HepG2 (cell line): Measurements from ENCODE around the gene ANKRD42. TPM values are rescaled to one million over a fixed set of nuclear protein-coding genes. Genes with fewer than 3 reads are reported as not detected.

Source experiments
- ATAC-seq: fragments of 200-7000 bp; cut with Tn5 transposase; 3 replicates; pipeline ENCODE4 v1.9.1; 2020; ENCODE audit warnings: mild to moderate bottlenecking, moderate library complexity
- BruUV-seq: library from RNA; stranded (reverse); fragments of 400-500 nt; replicated peaks from 2 replicates; lab custom pipeline; 2021; lab: Mats Ljungman, UMichigan
- CTCF ChIA-PET: fragments of 300-600 bp; formaldehyde crosslinking; extraction: SDS; loops from one replicate; lab custom pipeline; 2021; ENCODE audit warnings: low total read pairs, inconsistent platforms, low intra/inter-chr PET ratio; lab: Yijun Ruan, JAX
- POLR2A ChIA-PET: fragments of 350-600 bp; sonication (Branson Sonifier 250); formaldehyde crosslinking; loops from one replicate; lab custom pipeline; 2020; ENCODE audit warnings: antibody characterized with exemption, inconsistent platforms; lab: Yijun Ruan, JAX
- DNase-seq: peaks from one replicate; pipeline ENCODE4 v3.0.0-alpha.2; 2015; ENCODE audit warnings: low spot score
- FAIRE-seq: peaks from 3 replicates; lab custom pipeline; 2011; peaks lifted over from hg19 to GRCh38; lab: Jason Lieb, UNC
- H2AFZ ChIP-seq: one replicate; pipeline ENCODE4 v1.6.1; 2011; ENCODE audit warnings: low read length, inconsistent platforms
- H3K27ac ChIP-seq: fragments of 300-600 bp; 3 replicates; pipeline ENCODE4 v1.8.0; 2011; ENCODE audit warnings: mixed run types, mild to moderate bottlenecking, mixed read lengths, low read length, inconsistent platforms; ENCODE audit not compliant: insufficient read depth; ENCODE audit errors: extremely low read length
- H3K27me3 ChIP-seq, 2 experiments: fragments of 200-600 bp in 1 of 2; 2 replicates in 1 of 2; 3 replicates in 1 of 2; pipeline versions ENCODE4 v1.6.0 to v1.8.0; 2011; ENCODE audit warnings: low read length in 2 of 2, mild to moderate bottlenecking in 2 of 2, moderate library complexity in 2 of 2, inconsistent platforms in 1 of 2; ENCODE audit not compliant: insufficient read depth in 2 of 2, control insufficient read depth in 1 of 2
- H3K36me3 ChIP-seq, 2 experiments: fragments of 200-600 bp in 1 of 2; replicated peaks in 1 of 2; 2 replicates in 1 of 2; 3 replicates in 1 of 2; pipeline versions ENCODE4 v1.5.1 to v1.8.0; 2011; ENCODE audit warnings: low read length in 2 of 2, inconsistent platforms in 1 of 2; ENCODE audit not compliant: insufficient read depth in 2 of 2, control insufficient read depth in 1 of 2
- H3K4me1 ChIP-seq: 2 replicates; pipeline ENCODE4 v1.5.1; 2012; ENCODE audit warnings: low read length, inconsistent platforms; ENCODE audit not compliant: insufficient read depth
- H3K4me2 ChIP-seq: 2 replicates; pipeline ENCODE4 v1.6.0; 2011; ENCODE audit warnings: low read depth, low read length, inconsistent platforms
- H3K4me3 ChIP-seq, 3 experiments: fragments of 200-600 bp in 1 of 3; sonication (generic), shearing (Covaris generic) in 1 of 3; replicated peaks in 1 of 3; 2 replicates each; pipeline ENCODE4 v1.5.1; 2011 to 2016; ENCODE audit warnings: low read length in 3 of 3, inconsistent platforms in 2 of 3, low read depth in 2 of 3, mild to moderate bottlenecking in 2 of 3, control low read depth in 1 of 3, mixed read lengths in 1 of 3; ENCODE audit not compliant: insufficient read depth in 1 of 3
- H3K79me2 ChIP-seq: one replicate; pipeline ENCODE4 v1.6.1; 2011; ENCODE audit warnings: low read length, inconsistent platforms; ENCODE audit not compliant: insufficient read depth
- H3K9ac ChIP-seq: 2 replicates; pipeline ENCODE4 v1.6.0; 2011; ENCODE audit warnings: mild to moderate bottlenecking, low read depth, low read length, inconsistent platforms; ENCODE audit not compliant: insufficient read depth
- H3K9me3 ChIP-seq: 2 replicates; pipeline ENCODE4 v1.5.1; 2012; ENCODE audit warnings: mild to moderate bottlenecking, low read length
- H4K20me1 ChIP-seq: 2 replicates; pipeline ENCODE4 v1.6.0; 2011; ENCODE audit warnings: inconsistent platforms, mild to moderate bottlenecking, low read length, moderate library complexity; ENCODE audit not compliant: insufficient read depth
- KLF12 ChIP-seq: sonication (generic); formaldehyde crosslinking; IDR thresholded peaks from 2 replicates; pipeline ENCODE4 v1.4.0; 2020; ENCODE audit warnings: missing genetic modification reagents, borderline replicate concordance
- MED8 ChIP-seq: sonication (generic); formaldehyde crosslinking; IDR thresholded peaks from 2 replicates; pipeline ENCODE4 v1.8.1; 2023; ENCODE audit warnings: mild to moderate bottlenecking, missing genetic modification reagents; ENCODE audit not compliant: insufficient replicate concordance
- RFX5 ChIP-seq: IDR thresholded peaks from 2 replicates; pipeline ENCODE4 v1.6.1; 2011; ENCODE audit warnings: low read depth, low read length, improper control_type of control experiment
- RXRA ChIP-seq: sonication (generic); formaldehyde crosslinking; IDR thresholded peaks from 2 replicates; pipeline ENCODE4 v1.5.1; 2020; ENCODE audit warnings: missing genetic modification reagents
- ZFP62 ChIP-seq: sonication (generic); formaldehyde crosslinking; IDR thresholded peaks from 2 replicates; pipeline ENCODE4 v1.4.0; 2020; ENCODE audit warnings: missing genetic modification reagents
- ZNF441 ChIP-seq: sonication (generic); formaldehyde crosslinking; IDR thresholded peaks from 2 replicates; pipeline ENCODE4 v1.7.0; 2021; ENCODE audit warnings: missing genetic modification reagents, borderline replicate concordance
- ZNF761 ChIP-seq: sonication (generic); formaldehyde crosslinking; conservative IDR thresholded peaks from 2 replicates; pipeline ENCODE4 v1.4.0; 2020; ENCODE audit warnings: mild to moderate bottlenecking, missing genetic modification reagents
- ZNF792 ChIP-seq: IDR thresholded peaks from 2 replicates; pipeline ENCODE4 v1.6.1; 2016
- ZNF891 ChIP-seq: sonication (generic); formaldehyde crosslinking; IDR thresholded peaks from 2 replicates; pipeline ENCODE4 v1.5.0; 2020; ENCODE audit warnings: mild to moderate bottlenecking, missing genetic modification reagents
- WGBS: methylation state at CpG from one replicate; pipeline ENCODE4 v1.1.6; 2017; ENCODE audit warnings: low lambda C conversion rate; 5-methylcytosine and 5-hydroxymethylcytosine counted together
- in situ Hi-C: cut with HindIII; loops from 2 replicates; pipeline ENCODE4 v1.10.0; 2017; ENCODE audit warnings: low pct_unique_long_range_greater_than_20kb; ENCODE audit not compliant: extremely low pct_ligation_motif_present
- intact Hi-C: fragments of 100-400 bp; cut with micrococcal nuclease; formaldehyde crosslinking; loops from one replicate; pipeline ENCODE4 v1.10.0; 2022; ENCODE audit not compliant: unreplicated experiment
- polyA plus RNA-seq, 8 experiments: library from polyadenylated mRNA; depleted of rRNA in 3 of 8; stranded (reverse) in 7 of 8; unstranded in 1 of 8; fragments of >200 nt; fragmentation: Illumina TruSeq in 4 of 8; extraction: Trizol in 4 of 8; gene quantifications; 2 replicates each; pipeline versions ENCODE4 v1.2.1 to v1.2.3, GENCODE V29; 2011 to 2016; ENCODE audit warnings: low read depth in 4 of 8, missing spikeins in 1 of 8, mixed read lengths in 1 of 8; ENCODE audit not compliant: insufficient read depth in 1 of 8
- total RNA-seq, 5 experiments: library from RNA; depleted of rRNA; stranded (reverse); fragments of >200 nt; fragmentation: Illumina TruSeq; extraction: Trizol; gene quantifications; 2 replicates each; pipeline ENCODE4 v1.2.3, GENCODE V29; 2016; ENCODE audit warnings: low read depth in 1 of 5
- TF ChIP-seq, protein P1 (sequence below): sonication (generic); formaldehyde crosslinking; IDR thresholded peaks from 2 replicates; pipeline ENCODE4 v1.5.1; 2020; ENCODE audit warnings: missing genetic modification reagents, mild to moderate bottlenecking, borderline replicate concordance

The ANKRD42 gene
- total and polyA plus RNA-seq, 2 of the 13 experiments (the other 11 are each of a cell fraction or from before 2014, with no cell fraction given) = 2.2 to 3.7 TPM

DNA sequence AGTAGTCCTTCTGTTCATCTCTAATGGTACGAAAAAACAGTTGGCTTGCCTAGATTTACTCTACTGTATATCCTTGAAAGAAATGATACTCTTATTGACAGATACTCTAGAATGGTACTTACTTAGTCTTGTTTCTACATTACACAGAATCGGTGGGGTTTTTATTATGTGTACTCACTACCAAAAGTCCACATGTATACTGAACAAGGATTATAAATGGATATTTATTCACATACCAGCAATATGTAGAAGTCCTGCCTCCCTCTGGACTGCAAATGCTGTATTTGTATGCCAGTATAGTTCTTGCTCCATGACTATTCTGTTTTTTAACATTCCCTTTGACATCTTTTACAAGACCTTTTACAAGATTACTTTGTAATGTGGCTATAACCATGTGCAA is 22.6 kb upstream of the ANKRD42 start:
- FAIRE-seq (no peak), DNase-seq (no peak), ATAC-seq (no peak)
- H3K9ac ChIP-seq = no peak overlapping the region
- BruUV-seq = no TSS peak
- peaks cover 44% of the 10 kb centered on the region for H3K79me2 ChIP-seq
- intact Hi-C loops (loop anchor here (1.0 kb wide), 1 partner anchor 9 kb away; no protein-coding TSS in a partner anchor), in situ Hi-C loops (no loop called here)
- no peak for TF ChIP-seq ZNF792 (CRISPR knock-in tag)
- TF ChIP-seq KLF12 (CRISPR knock-in tag) = no peak
- no peak for TF ChIP-seq ZNF441 (CRISPR knock-in tag)
- no peak for TF ChIP-seq RXRA
- TF ChIP-seq ZNF891 = no peak
- no peak for TF ChIP-seq MED8
- TF ChIP-seq ZFP62 (CRISPR knock-in tag) = no peak
- no peak for TF ChIP-seq RFX5
- TF ChIP-seq ZNF761 = no peak
- TF ChIP-seq, protein P1, sequence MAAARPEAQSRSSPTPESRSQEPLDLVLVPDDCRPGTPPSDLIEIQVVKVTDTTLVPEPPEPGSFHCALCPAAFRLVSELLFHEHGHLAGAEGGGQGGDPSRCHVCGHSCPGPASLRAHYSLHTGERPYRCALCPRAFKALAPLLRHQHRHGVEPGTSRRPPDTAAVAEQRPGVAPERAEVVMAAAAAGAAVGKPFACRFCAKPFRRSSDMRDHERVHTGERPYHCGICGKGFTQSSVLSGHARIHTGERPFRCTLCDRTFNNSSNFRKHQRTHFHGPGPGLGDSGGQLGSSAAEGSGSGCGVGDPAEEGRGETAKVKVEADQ (CRISPR knock-in tag) = no peak
- H3K4me2 ChIP-seq = peak overlapping the region; percentile 26
- no peaks in the 10 kb centered on the region for H3K27me3 ChIP-seq
- H3K27ac ChIP-seq = no peak overlapping the region
- H2AFZ ChIP-seq = no peak overlapping the region
- no peaks in the 10 kb centered on the region for H3K9me3 ChIP-seq
- WGBS = 83% methylated on average over 2 of the region's 2 CpGs
- no peak overlapping the region for H3K4me3 ChIP-seq
- H4K20me1 ChIP-seq = no peaks in the 10 kb centered on the region; the same call in 1 of the 2 replicates
- peaks cover 14 to 40% of the 10 kb centered on the region in 2 experiments for H3K36me3 ChIP-seq
- peaks cover 29% of the 10 kb centered on the region; the same call in 1 of the 2 replicates for H3K4me1 ChIP-seq
- CTCF ChIA-PET = no interaction called here
- POLR2A ChIA-PET = no interaction called here
